HG02763 (cell line): ENCODE results near the gene ALPL.

ENCODE experiments used
- ATAC-seq: cut with Tn5 transposase; IDR thresholded peaks from one replicate; pipeline ENCODE4 v1.9.1; 2021; ENCODE audit warnings: mild to moderate bottlenecking, moderate library complexity; ENCODE audit not compliant: unreplicated experiment

The ALPL gene

GRCh38 chr1:21526441-21526840 lies 17.2 kb downstream of the ALPL start:
- no peak for ATAC-seq

- no peak for ATAC-seq
Observed at GRCh38 chr1:21530368-21531016, 21.3 kb downstream of the ALPL start.

- ATAC-seq: no peak
Observed at GRCh38 chr1:21531241-21531640, 22.0 kb downstream of the ALPL start.

- no peak for ATAC-seq
Observed at GRCh38 chr1:21532496-21532895, 23.3 kb downstream of the ALPL start.

- ATAC-seq: no peak
Observed at GRCh38 chr1:21532992-21533534, 23.8 kb downstream of the ALPL start.

- ATAC-seq: no peak
Observed at GRCh38 chr1:21534146-21534545, 24.9 kb downstream of the ALPL start.

- ATAC-seq: no peak
Observed at GRCh38 chr1:21534674-21535378, 25.6 kb downstream of the ALPL start.

- ATAC-seq: no peak
Observed at GRCh38 chr1:21536218-21536617, 27.0 kb downstream of the ALPL start.

- ATAC-seq: no peak
Observed at GRCh38 chr1:21537511-21537931, 28.3 kb downstream of the ALPL start.

- no peak for ATAC-seq
Observed at GRCh38 chr1:21537932-21538630, 28.9 kb downstream of the ALPL start.

- ATAC-seq: no peak
Observed at GRCh38 chr1:21539933-21540332, 30.7 kb downstream of the ALPL start.

- no peak for ATAC-seq
Observed at GRCh38 chr1:21541329-21541728, 32.1 kb downstream of the ALPL start.

GRCh38 chr1:21541835-21542234 lies 32.6 kb downstream of the ALPL start:
- no peak for ATAC-seq

GRCh38 chr1:21543598-21543997 lies 34.4 kb downstream of the ALPL start:
- ATAC-seq: no peak

- ATAC-seq: no peak
Observed at GRCh38 chr1:21544095-21544494, 34.9 kb downstream of the ALPL start.

- no peak for ATAC-seq
Observed at GRCh38 chr1:21546122-21546825, 37.1 kb downstream of the ALPL start.

- no peak for ATAC-seq
Observed at GRCh38 chr1:21547876-21548275, 38.7 kb downstream of the ALPL start.

- no peak for ATAC-seq
Observed at GRCh38 chr1:21550097-21550496, 40.9 kb downstream of the ALPL start.

GRCh38 chr1:21550866-21551475 lies 41.7 kb downstream of the ALPL start:
- no peak for ATAC-seq

- no peak for ATAC-seq
Observed at GRCh38 chr1:21552715-21553114, 43.5 kb downstream of the ALPL start.
